ENCODE results near the gene RPS18. TPM values are rescaled to one million over a fixed set of nuclear protein-coding genes. Genes with fewer than 3 reads are reported as not detected.

The RPS18 gene
- total RNA-seq, 1 experiment from 2014 or later = 2,442 TPM

DNA sequence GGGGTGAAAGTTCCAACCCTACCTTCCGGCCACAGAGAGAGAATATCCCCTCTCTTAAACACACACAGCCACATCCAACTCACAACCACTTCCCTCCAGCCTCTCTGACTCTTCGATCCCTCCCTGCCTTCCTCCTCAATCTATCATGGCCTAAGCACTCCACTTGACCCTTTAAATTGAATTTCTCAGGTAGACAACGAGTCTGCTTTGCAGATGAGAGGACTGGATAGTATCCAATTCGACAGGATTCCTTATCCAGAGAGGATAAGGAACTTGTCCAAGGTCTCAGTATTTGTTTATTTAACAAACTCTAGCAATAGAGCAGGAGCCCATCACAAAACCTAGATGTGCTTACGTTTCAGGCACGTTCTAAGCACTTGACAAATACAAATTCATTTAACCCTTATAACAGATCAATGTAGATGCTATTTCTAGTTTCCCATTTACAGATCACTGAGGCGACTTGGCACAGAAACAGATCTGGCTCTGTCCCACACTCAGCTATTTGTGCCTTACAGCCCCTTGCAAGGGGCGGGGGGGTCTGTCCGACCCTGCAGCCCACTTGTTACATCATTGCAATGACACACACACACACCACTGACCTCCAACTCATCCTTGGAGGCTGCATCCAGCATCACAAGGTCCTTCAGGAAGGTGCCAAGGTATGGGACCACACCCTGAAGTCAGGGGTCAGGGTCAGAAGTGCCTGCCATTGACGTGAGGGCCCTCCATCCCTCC lies 22.4 kb downstream of the RPS18 start:
- peak in 1 of 2 experiments; percentile 25 for DNase-seq
- Histone ChIP-seq H3K4me2 (no peak overlapping the region), H2AFZ (no peak overlapping the region), H3K36me3 (ENCODE audit: low read depth) (peaks cover 5% of the 10 kb centered on the region; the same call in 1 of the 2 replicates), H3F3A (ENCODE audit: insufficient read depth, low read depth) (peaks cover 20% of the 10 kb centered on the region), H4K20me1 (ENCODE audit: insufficient read depth) (no peaks in the 10 kb centered on the region; the same call in 1 of the 2 replicates), H3K27ac (no peak overlapping the region), H3K27me3 (ENCODE audit: insufficient read depth, low read depth) (no peaks in the 10 kb centered on the region), H3K9me2 (ENCODE audit: insufficient read depth) (no peaks in the 10 kb centered on the region), H3K4me1 (replicated peaks; ENCODE audit: insufficient read depth) (peaks cover 12% of the 10 kb centered on the region), H3K4me3 (no peak overlapping the region), H3K9me3 (ENCODE audit: insufficient read depth, low read depth) (no peaks in the 10 kb centered on the region), H3K79me2 (ENCODE audit: low read depth) (peaks cover 47% of the 10 kb centered on the region)
- TF ChIP-seq EZH2 (IDR thresholded peaks at IDR 0.05; ENCODE audit: low read depth) = no peak
- TF ChIP-seq, protein P1, sequence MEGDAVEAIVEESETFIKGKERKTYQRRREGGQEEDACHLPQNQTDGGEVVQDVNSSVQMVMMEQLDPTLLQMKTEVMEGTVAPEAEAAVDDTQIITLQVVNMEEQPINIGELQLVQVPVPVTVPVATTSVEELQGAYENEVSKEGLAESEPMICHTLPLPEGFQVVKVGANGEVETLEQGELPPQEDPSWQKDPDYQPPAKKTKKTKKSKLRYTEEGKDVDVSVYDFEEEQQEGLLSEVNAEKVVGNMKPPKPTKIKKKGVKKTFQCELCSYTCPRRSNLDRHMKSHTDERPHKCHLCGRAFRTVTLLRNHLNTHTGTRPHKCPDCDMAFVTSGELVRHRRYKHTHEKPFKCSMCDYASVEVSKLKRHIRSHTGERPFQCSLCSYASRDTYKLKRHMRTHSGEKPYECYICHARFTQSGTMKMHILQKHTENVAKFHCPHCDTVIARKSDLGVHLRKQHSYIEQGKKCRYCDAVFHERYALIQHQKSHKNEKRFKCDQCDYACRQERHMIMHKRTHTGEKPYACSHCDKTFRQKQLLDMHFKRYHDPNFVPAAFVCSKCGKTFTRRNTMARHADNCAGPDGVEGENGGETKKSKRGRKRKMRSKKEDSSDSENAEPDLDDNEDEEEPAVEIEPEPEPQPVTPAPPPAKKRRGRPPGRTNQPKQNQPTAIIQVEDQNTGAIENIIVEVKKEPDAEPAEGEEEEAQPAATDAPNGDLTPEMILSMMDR (conservative IDR thresholded peaks at IDR 0.05) = no peak
- intact Hi-C loops (cut with micrococcal nuclease; ENCODE audit: unreplicated experiment) = no loop called here
- ChIA-PET POLR2A (ENCODE audit: unreplicated experiment) (no interaction called here), CTCF (interaction anchor here (0.6 kb wide), 1 partner anchor 31 kb away, joined by 3 read pairs; no protein-coding TSS in a partner anchor)
- no TSS peak for BruUV-seq (replicated peaks)

DNA sequence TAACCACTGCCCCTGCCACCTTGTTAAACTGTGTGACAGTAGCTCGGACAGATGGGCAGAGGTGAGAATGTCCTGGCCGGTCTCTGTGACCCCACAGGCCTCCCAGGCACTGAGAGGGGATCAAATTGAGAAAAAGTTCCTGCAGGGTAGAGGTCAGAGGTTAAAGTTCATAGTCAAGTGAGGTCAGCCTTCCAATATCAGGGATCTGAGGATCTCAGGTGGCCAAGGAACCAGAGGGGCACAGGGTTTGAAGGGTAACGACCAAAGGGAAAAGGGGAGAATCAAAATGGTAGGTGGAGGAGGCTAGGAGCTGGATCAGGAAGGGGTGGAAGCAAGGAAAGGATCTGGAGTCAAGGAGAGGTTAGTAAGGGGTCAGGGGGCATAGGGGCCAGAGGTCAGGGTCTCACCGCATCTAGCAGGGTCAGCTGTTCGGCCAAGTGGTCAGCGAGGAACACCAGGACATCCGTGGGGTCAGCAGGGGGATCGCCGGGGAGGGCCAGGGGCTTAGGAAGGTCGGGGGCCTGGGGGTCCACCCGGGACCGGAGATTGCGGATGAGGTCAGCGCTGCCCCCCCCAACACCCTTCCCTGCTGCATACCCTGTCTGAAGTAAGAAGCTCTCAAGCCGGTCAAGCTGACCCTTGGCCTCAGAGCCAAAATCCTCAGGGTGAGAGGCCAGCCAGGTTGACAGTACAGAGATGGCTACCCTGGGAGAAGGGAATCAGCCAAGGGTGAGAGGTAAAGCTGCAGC lies 23.9 kb downstream of the RPS18 start:
- H3K4me2 ChIP-seq = peak overlapping the region; percentile 99; the same call in 1 of the 2 replicates
- ChIA-PET CTCF (no interaction called here), POLR2A (ENCODE audit: unreplicated experiment) (no interaction called here)
- H3K9me3 ChIP-seq (ENCODE audit: insufficient read depth, low read depth) = no peaks in the 10 kb centered on the region
- peaks cover 35% of the 10 kb centered on the region for H3F3A ChIP-seq (ENCODE audit: insufficient read depth, low read depth)
- H4K20me1 ChIP-seq (ENCODE audit: insufficient read depth) = no peaks in the 10 kb centered on the region; the same call in 1 of the 2 replicates
- no TSS peak for BruUV-seq (replicated peaks)
- DNase-seq = peak in 1 of 2 experiments; percentile 4
- H3K27ac ChIP-seq = no peak overlapping the region
- TF ChIP-seq, protein P1 (conservative IDR thresholded peaks at IDR 0.05) = no peak
- no peak for TF ChIP-seq EZH2 (IDR thresholded peaks at IDR 0.05; ENCODE audit: low read depth)
- no peaks in the 10 kb centered on the region for H3K9me2 ChIP-seq (ENCODE audit: insufficient read depth)
- peaks cover 40% of the 10 kb centered on the region for H3K79me2 ChIP-seq (ENCODE audit: low read depth)
- intact Hi-C loops (cut with micrococcal nuclease; ENCODE audit: unreplicated experiment) = loop anchor here (5.0 kb wide), 1 partner anchor 117 kb away; the partner anchor contains the start of gene PHF1
- H3K27me3 ChIP-seq (ENCODE audit: insufficient read depth, low read depth) = no peaks in the 10 kb centered on the region
- H3K4me1 ChIP-seq (replicated peaks; ENCODE audit: insufficient read depth) = peaks cover 12% of the 10 kb centered on the region
- peaks cover 5% of the 10 kb centered on the region; the same call in 1 of the 2 replicates for H3K36me3 ChIP-seq (ENCODE audit: low read depth)
- no peak overlapping the region for H2AFZ ChIP-seq
- H3K4me3 ChIP-seq = no peak overlapping the region

DNA sequence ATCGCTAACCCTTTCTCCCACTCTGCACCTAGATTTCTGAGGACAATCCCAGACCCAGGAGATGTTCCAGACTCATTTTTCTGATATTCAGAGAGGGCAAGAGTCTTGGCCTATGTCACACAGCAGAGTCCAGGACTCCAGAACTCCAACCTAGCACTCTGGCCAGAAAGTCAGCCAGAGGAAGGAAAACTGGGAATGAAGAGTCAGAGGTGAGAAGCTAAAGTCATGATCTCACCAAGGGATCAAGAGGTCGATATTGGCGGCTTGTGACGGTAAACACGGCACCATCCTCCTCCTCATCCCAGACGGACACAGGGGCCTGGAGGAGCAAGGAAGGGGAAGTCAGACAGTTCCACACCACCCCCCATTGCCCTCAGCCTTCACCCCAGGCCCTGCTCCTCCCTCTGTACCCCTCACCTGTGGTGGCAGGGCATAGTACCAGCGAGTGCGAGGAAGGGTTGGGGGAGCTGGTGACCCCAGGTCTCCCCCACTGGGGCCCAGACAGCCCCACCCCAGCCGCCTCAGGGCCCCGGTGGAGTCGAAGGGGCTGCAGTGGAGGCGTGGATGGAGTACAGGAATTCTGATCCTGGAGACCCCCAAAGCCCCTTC lies 25.0 kb downstream of the RPS18 start:
- H3K4me1 ChIP-seq (replicated peaks; ENCODE audit: insufficient read depth) = peaks cover 23% of the 10 kb centered on the region
- TSS peak; percentile 18 for BruUV-seq (replicated peaks)
- intact Hi-C loops (cut with micrococcal nuclease; ENCODE audit: unreplicated experiment) = loop anchor here (5.0 kb wide), 1 partner anchor 115 kb away; the partner anchor contains the start of gene PHF1
- no peaks in the 10 kb centered on the region; the same call in 1 of the 2 replicates for H4K20me1 ChIP-seq (ENCODE audit: insufficient read depth)
- ChIA-PET POLR2A (ENCODE audit: unreplicated experiment) (interaction anchor here (0.6 to 0.7 kb wide), 2 partner anchors 17 to 49 kb away, joined by 3 to 9 read pairs; no protein-coding TSS in a partner anchor), CTCF (interaction anchor here (0.6 kb wide), 1 partner anchor 29 kb away, joined by 3 read pairs; no protein-coding TSS in a partner anchor)
- H2AFZ ChIP-seq = peak overlapping the region; percentile 74
- peak overlapping the region; percentile 75 for H3K4me3 ChIP-seq
- H3K79me2 ChIP-seq (ENCODE audit: low read depth) = peaks cover 44% of the 10 kb centered on the region
- H3K36me3 ChIP-seq (ENCODE audit: low read depth) = peaks cover 5% of the 10 kb centered on the region; the same call in 1 of the 2 replicates
- H3F3A ChIP-seq (ENCODE audit: insufficient read depth, low read depth) = peaks cover 38% of the 10 kb centered on the region
- peak overlapping the region; percentile 99 for H3K4me2 ChIP-seq
- peak overlapping the region; percentile 88; the same call in 1 of the 2 replicates for H3K27ac ChIP-seq
- H3K9me2 ChIP-seq (ENCODE audit: insufficient read depth) = no peaks in the 10 kb centered on the region
- no peaks in the 10 kb centered on the region for H3K9me3 ChIP-seq (ENCODE audit: insufficient read depth, low read depth)
- DNase-seq = peak in 1 of 2 experiments; percentile 27
- H3K27me3 ChIP-seq (ENCODE audit: insufficient read depth, low read depth) = no peaks in the 10 kb centered on the region
- no peak for TF ChIP-seq EZH2 (IDR thresholded peaks at IDR 0.05; ENCODE audit: low read depth)
- TF ChIP-seq, protein P1 (conservative IDR thresholded peaks at IDR 0.05) = no peak
